SH-SY5Y (cell line): ENCODE measurements around the gene NEK7.

Source experiments
- GATA2 ChIP-seq: IDR thresholded peaks from 2 replicates; pipeline ENCODE4 v1.6.1; 2011; ENCODE audit warnings: mild to moderate bottlenecking, low read depth, low read length
- GATA3 ChIP-seq: IDR thresholded peaks from 2 replicates; pipeline ENCODE4 v1.6.1; 2011; ENCODE audit warnings: low read depth, mild to moderate bottlenecking, low read length, moderate library complexity

GRCh38 chr1:198280080-198280479 lies 123.3 kb downstream of the NEK7 start:
- no peak for TF ChIP-seq GATA3
- TF ChIP-seq GATA2, result no peak
